PC-3 (cell line): Measurements from ENCODE around the gene NTF3. TPM values are rescaled to one million over a fixed set of nuclear protein-coding genes. Genes with fewer than 3 reads are reported as not detected.

Source experiments
- ATAC-seq: fragments of 200-7000 bp; cut with Tn5 transposase; 2 replicates; pipeline ENCODE4 v1.9.1; 2020; ENCODE audit warnings: mild to moderate bottlenecking, moderate library complexity
- BruUV-seq: library from RNA; stranded (reverse); fragments of 400-500 nt; replicated peaks from 2 replicates; lab custom pipeline; 2021; lab: Mats Ljungman, UMichigan
- CTCF ChIA-PET: fragments of 300-600 bp; sonication (Branson Sonifier 250); formaldehyde crosslinking; loops from one replicate; lab custom pipeline; 2022; ENCODE audit warnings: antibody characterized with exemption; lab: Charles Lee
- POLR2A ChIA-PET: fragments of 300-600 bp; sonication (Branson Sonifier 250); formaldehyde crosslinking; loops from one replicate; lab custom pipeline; 2022; ENCODE audit warnings: antibody characterized with exemption; ENCODE audit not compliant: unreplicated experiment; lab: Charles Lee
- DNase-seq: peaks from one replicate; pipeline ENCODE4 v3.0.0-alpha.2; 2015
- H2AFZ ChIP-seq: fragments of 300-600 bp; sonication (generic); 2 replicates; pipeline ENCODE4 v1.6.0; 2016; ENCODE audit warnings: antibody characterized with exemption, low read length
- H3F3A ChIP-seq: fragments of 300-600 bp; sonication (generic); one replicate; pipeline ENCODE4 v1.6.0; 2017; ENCODE audit warnings: antibody characterized with exemption, low read length, control low read depth, mild to moderate bottlenecking; ENCODE audit not compliant: unreplicated experiment
- H3K27ac ChIP-seq: fragments of 300-600 bp; sonication (generic); 2 replicates; pipeline ENCODE4 v1.5.1; 2016; ENCODE audit warnings: mild to moderate bottlenecking, low read length
- H3K27me3 ChIP-seq: fragments of 300-600 bp; sonication (generic); 2 replicates; pipeline ENCODE4 v1.6.1; 2016; ENCODE audit warnings: low read length, mixed read lengths
- H3K36me3 ChIP-seq: fragments of 300-600 bp; sonication (generic); 2 replicates; pipeline ENCODE4 v1.6.1; 2016; ENCODE audit warnings: low read depth, mixed run types, low read length, mixed read lengths
- H3K4me1 ChIP-seq: fragments of 300-600 bp; sonication (generic); 2 replicates; pipeline ENCODE4 v1.5.1; 2016; ENCODE audit warnings: low read length; ENCODE audit not compliant: insufficient read depth
- H3K4me2 ChIP-seq: fragments of 300-600 bp; sonication (generic); 2 replicates; pipeline ENCODE4 v1.6.0; 2016; ENCODE audit warnings: low read length
- H3K4me3 ChIP-seq: fragments of 300-600 bp; sonication (generic); 2 replicates; pipeline ENCODE4 v1.5.1; 2016; ENCODE audit warnings: mild to moderate bottlenecking, low read length, mixed read lengths
- H3K79me2 ChIP-seq: fragments of 300-600 bp; sonication (generic); 2 replicates; pipeline ENCODE4 v1.6.1; 2017; ENCODE audit warnings: low read length, mixed read lengths
- H3K9ac ChIP-seq: fragments of 300-600 bp; sonication (generic); 2 replicates; pipeline ENCODE4 v1.6.0; 2016; ENCODE audit warnings: mild to moderate bottlenecking, low read length
- H3K9me2 ChIP-seq: fragments of 300-600 bp; sonication (generic); replicated peaks from 2 replicates; pipeline ENCODE4 v1.6.1; 2016; ENCODE audit warnings: mixed run types, low read length, mixed read lengths
- H3K9me3 ChIP-seq: fragments of 300-600 bp; sonication (generic); 2 replicates; pipeline ENCODE4 v1.6.1; 2016; ENCODE audit warnings: low read length, mixed read lengths
- H4K20me1 ChIP-seq: fragments of 300-600 bp; sonication (generic); 2 replicates; pipeline ENCODE4 v1.6.1; 2016; ENCODE audit warnings: low read length, mixed read lengths
- EZH2 ChIP-seq: fragments of 300-600 bp; sonication (generic); IDR thresholded peaks from one replicate; pipeline ENCODE4 v1.6.1; 2017; ENCODE audit warnings: antibody characterized with exemption, mild to moderate bottlenecking, low read length; ENCODE audit not compliant: unreplicated experiment
- EZH2phosphoT487 ChIP-seq: fragments of 300-600 bp; sonication (generic); IDR thresholded peaks from 2 replicates; pipeline ENCODE4 v1.6.1; 2018; ENCODE audit warnings: mild to moderate bottlenecking, antibody characterized with exemption, low read length, borderline replicate concordance
- intact Hi-C: fragments of 100-400 bp; cut with micrococcal nuclease; formaldehyde crosslinking; loops from 2 replicates; pipeline ENCODE4 v1.9.0; 2023
- total RNA-seq: library from RNA; depleted of rRNA; stranded (reverse); fragments of >200 nt; gene quantifications from 2 replicates; pipeline ENCODE4 v1.2.3, GENCODE V29; 2014
- TF ChIP-seq, protein P1 (sequence below): fragments of 300-600 bp; sonication (generic); conservative IDR thresholded peaks from 2 replicates; pipeline ENCODE4 v1.5.1; 2017; ENCODE audit warnings: antibody characterized with exemption, low read depth, mild to moderate bottlenecking, low read length

The NTF3 gene
- total RNA-seq, 1 experiment from 2014 or later = not detected

DNA sequence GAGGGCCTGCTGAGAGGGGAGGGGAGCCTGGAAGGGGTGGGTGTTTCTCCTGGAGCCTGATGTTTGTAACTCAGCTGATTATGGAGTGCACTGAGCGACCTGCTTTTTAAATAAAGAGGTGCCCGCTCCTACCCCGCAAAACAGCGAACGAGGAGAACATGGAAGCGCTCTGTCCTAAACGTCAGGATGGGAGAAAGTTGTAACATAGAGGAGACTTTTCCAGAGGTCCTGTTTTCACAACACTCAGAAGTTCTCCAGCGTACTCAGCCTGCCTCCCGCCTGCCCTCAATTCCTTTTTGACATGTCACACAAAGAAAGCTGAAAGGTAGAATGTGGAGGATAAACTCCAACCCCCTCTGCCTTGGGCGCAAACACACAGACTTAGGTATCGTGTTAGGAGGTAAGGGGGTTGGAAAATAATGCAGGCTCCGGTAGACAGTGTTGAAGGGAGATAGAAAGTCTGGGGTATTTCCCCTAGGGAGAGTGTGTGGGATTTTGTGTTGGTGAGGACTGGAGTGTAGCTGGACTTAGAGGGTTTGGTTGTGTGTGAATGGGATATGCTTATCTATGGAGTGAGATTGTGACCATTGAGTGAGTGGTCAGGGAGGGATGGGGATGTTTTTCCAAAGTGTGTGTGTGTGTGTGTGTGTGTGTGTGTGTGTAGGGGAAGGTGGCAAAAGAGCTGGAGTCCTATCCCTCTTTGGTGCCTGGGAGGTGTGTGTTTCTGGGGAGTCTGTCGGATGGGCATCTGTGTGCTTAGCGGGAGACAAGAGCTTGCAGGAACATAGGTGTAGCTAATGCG is 2.1 kb downstream of the NTF3 start:
- ChIA-PET CTCF (no interaction called here), POLR2A (no interaction called here)
- no peak overlapping the region for H3K4me2 ChIP-seq
- no peaks in the 10 kb centered on the region for H3F3A ChIP-seq
- no peaks in the 10 kb centered on the region for H3K79me2 ChIP-seq
- H3K27ac ChIP-seq = no peak overlapping the region
- no peaks in the 10 kb centered on the region for H3K4me1 ChIP-seq
- H2AFZ ChIP-seq = no peak overlapping the region
- no peak overlapping the region for H3K4me3 ChIP-seq
- H3K36me3 ChIP-seq = no peaks in the 10 kb centered on the region
- ATAC-seq (no peak), DNase-seq (no peak)
- intact Hi-C loops = no loop called here
- TF ChIP-seq EZH2 = no peak
- no peak for TF ChIP-seq EZH2phosphoT487
- TF ChIP-seq, protein P1, sequence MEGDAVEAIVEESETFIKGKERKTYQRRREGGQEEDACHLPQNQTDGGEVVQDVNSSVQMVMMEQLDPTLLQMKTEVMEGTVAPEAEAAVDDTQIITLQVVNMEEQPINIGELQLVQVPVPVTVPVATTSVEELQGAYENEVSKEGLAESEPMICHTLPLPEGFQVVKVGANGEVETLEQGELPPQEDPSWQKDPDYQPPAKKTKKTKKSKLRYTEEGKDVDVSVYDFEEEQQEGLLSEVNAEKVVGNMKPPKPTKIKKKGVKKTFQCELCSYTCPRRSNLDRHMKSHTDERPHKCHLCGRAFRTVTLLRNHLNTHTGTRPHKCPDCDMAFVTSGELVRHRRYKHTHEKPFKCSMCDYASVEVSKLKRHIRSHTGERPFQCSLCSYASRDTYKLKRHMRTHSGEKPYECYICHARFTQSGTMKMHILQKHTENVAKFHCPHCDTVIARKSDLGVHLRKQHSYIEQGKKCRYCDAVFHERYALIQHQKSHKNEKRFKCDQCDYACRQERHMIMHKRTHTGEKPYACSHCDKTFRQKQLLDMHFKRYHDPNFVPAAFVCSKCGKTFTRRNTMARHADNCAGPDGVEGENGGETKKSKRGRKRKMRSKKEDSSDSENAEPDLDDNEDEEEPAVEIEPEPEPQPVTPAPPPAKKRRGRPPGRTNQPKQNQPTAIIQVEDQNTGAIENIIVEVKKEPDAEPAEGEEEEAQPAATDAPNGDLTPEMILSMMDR = no peak
- no peak overlapping the region for H3K9ac ChIP-seq
- H3K27me3 ChIP-seq = no peaks in the 10 kb centered on the region; the same call in none of the 2 replicates
- no peaks in the 10 kb centered on the region for H4K20me1 ChIP-seq
- no peaks in the 10 kb centered on the region for H3K9me2 ChIP-seq
- no peaks in the 10 kb centered on the region for H3K9me3 ChIP-seq
- BruUV-seq = no TSS peak

DNA sequence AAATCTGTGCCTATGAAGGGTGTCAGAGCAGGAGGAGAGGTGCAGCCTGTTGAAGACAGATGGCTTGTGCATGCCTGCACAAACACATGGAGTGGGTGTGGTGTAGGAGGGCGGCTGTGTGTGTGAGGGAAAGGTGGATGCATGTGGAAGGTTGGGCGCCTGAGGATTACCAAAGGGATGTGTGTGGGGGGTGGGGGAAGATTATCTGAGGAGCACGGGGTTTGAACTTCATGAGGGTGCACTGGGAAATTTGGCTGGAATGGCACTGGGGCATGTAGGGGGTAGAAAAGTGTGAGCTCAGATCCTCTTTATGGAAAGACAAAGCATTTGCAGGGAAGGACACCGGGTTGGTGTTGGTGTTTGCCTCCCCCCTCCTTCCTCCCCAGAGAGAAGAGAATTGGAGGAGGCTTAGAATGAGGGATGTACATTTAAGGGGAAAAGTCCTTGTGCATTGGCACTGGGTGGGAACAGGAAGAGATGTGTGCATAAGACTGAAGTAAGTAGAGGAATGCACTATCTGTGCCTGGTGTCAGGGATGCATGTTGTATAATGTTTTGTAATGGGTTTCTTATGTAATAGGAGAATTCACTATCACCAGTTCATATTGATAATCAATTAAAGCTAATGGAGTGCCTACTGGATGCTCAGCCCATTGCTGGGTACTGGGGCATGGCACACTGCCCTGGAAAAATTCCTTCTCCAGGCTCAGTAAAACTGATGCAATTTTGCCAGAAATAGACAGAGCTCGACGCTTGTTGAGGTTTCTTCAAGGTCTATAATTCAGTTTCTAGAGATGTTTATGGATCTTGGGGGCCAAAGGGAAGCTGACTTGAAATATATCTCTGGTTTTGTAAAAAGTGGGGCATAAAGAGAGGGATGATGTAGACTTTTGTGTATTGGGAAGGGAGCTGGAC is 3.0 kb downstream of the NTF3 start:
- ATAC-seq = no peak
- Histone ChIP-seq H3K9me3 (no peaks in the 10 kb centered on the region), H3K9me2 (no peaks in the 10 kb centered on the region), H3K4me3 (no peak overlapping the region), H3K79me2 (no peaks in the 10 kb centered on the region), H3F3A (no peaks in the 10 kb centered on the region), H4K20me1 (no peaks in the 10 kb centered on the region), H2AFZ (no peak overlapping the region), H3K36me3 (no peaks in the 10 kb centered on the region), H3K27ac (no peak overlapping the region), H3K4me1 (no peaks in the 10 kb centered on the region), H3K27me3 (no peaks in the 10 kb centered on the region; the same call in none of the 2 replicates), H3K9ac (no peak overlapping the region), H3K4me2 (no peak overlapping the region)
- CTCF ChIA-PET = no interaction called here
- POLR2A ChIA-PET = no interaction called here
- TF ChIP-seq, protein P1 = no peak
- TF ChIP-seq EZH2 (no peak), EZH2phosphoT487 (no peak)
- DNase-seq = no peak
- intact Hi-C loops = no loop called here
- no TSS peak for BruUV-seq
